Activated naive CD4-positive, alpha-beta T cell treated with anti-CD3 and anti-CD28 coated beads, Interleukin-2, amount 10 ng/mL, durations not matched to agents 7 days and 5 days (primary cell): ENCODE measurements around the gene DYNC2H1.
"Not testable (repeated sequence)": the region's sequence is repeated elsewhere in the genome, so short reads cannot be mapped to it uniquely, and the experiment has no call there.

Source experiments
- CTCF ChIA-PET: fragments of 350-600 bp; sonication (Branson Sonifier 250); formaldehyde crosslinking; loops from one replicate; lab custom pipeline; 2021; ENCODE audit warnings: antibody characterized with exemption; lab: Charles Lee
- DNase-seq: peaks from one replicate; pipeline ENCODE4 v3.0.0-alpha.2; 2020
- H3K27ac Mint-ChIP-seq: one replicate; pipeline ENCODE4 v1.8.0; 2021; ENCODE audit warnings: mild to moderate bottlenecking, moderate library complexity, mixed read lengths
- H3K27me3 Mint-ChIP-seq: one replicate; pipeline ENCODE4 v1.8.0; 2021; ENCODE audit warnings: mild to moderate bottlenecking, mixed read lengths
- H3K36me3 Mint-ChIP-seq: one replicate; pipeline ENCODE4 v1.8.0; 2021; ENCODE audit warnings: mixed read lengths
- H3K4me1 Mint-ChIP-seq: one replicate; pipeline ENCODE4 v1.8.0; 2021; ENCODE audit warnings: mixed read lengths
- H3K4me3 Mint-ChIP-seq: one replicate; pipeline ENCODE4 v1.8.0; 2021; ENCODE audit warnings: mild to moderate bottlenecking, moderate library complexity, mixed read lengths
- H3K9me3 Mint-ChIP-seq: one replicate; pipeline ENCODE4 v1.8.0; 2021; ENCODE audit warnings: mixed read lengths

DYNC2H1 gene

GRCh38 chr11:103091801-103092524 is 17.3 kb upstream of the DYNC2H1 start, which contains the start of gene DCUN1D5:
Gene DCUN1D5, minus strand, starts transcription at chr11:103092160. Its CDS starts 288 bp downstream, at chr11:103091872.
- peak within 1 kb of the TSS; percentile 93 for H3K27ac Mint-ChIP-seq
- CTCF ChIA-PET, result interaction anchor here (0.9 to 1.4 kb wide), 3 partner anchors 16 to 56 kb away, joined by 3 to 5 read pairs (median 4); partner anchors contain the start of gene DYNC2H1
- peaks cover 31% of the 10 kb centered on the region for H3K4me1 Mint-ChIP-seq
- peak within 1 kb of the TSS; percentile 76 for H3K4me3 Mint-ChIP-seq
- H3K36me3 Mint-ChIP-seq, result peaks cover 13% of the 10 kb centered on the region
- peak; percentile 98 for DNase-seq
- peaks cover 12% of the 10 kb centered on the region for H3K27me3 Mint-ChIP-seq
- H3K9me3 Mint-ChIP-seq, result no peaks in the 10 kb centered on the region

- Mint-ChIP-seq H3K4me3 (no peak overlapping the region), H3K36me3 (no peaks in the 10 kb centered on the region), H3K4me1 (peaks cover 4% of the 10 kb centered on the region), H3K9me3 (no peaks in the 10 kb centered on the region), H3K27ac (no peak overlapping the region), H3K27me3 (peaks cover 22% of the 10 kb centered on the region)
- DNase-seq, result no peak
- CTCF ChIA-PET, result no interaction called here
Observed at GRCh38 chr11:103097279-103097678, 11.9 kb upstream of the DYNC2H1 start.

DNA sequence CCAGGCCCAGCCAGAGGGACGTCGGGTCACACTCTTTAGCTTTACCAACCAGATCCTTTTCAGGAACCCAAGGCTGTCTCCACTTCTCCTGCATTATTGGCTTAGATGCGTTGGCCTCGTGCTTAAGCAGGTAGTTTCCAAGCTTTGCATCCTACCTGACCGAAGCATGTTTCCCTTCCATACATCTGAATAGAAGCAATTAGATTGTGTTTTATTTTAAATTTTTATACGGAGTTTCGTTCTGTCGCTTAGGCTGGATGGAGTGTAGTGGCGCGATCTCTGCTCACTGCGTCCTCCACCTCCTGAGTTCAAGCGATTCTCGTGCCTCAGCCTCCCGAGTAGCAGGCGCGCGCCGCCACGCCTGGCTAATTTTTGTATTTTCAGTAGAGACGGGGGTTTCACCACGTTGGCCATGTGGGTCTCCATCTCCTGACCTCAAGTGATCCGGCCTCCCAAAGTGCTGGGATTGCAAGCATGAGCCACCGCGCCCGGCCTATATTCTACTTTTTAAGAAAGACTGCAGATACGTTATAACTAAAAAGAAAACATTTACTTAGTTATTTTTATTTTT is 677 bp downstream of the DYNC2H1 start:
- H3K9me3 Mint-ChIP-seq, result no peaks in the 10 kb centered on the region
- CTCF ChIA-PET, result interaction anchor here (0.9 to 1.8 kb wide), 13 partner anchors 10 to 491 kb away, joined by 3 to 10 read pairs (median 3); partner anchors contain the start of gene DCUN1D5
- H3K4me1 Mint-ChIP-seq, result peaks cover 18% of the 10 kb centered on the region
- peak overlapping the region; percentile 93 for H3K4me3 Mint-ChIP-seq
- DNase-seq, result no peak
- peak overlapping the region; percentile 85 for H3K27ac Mint-ChIP-seq
- H3K27me3 Mint-ChIP-seq, result peaks cover 15% of the 10 kb centered on the region
- H3K36me3 Mint-ChIP-seq, result no peaks in the 10 kb centered on the region

DNA sequence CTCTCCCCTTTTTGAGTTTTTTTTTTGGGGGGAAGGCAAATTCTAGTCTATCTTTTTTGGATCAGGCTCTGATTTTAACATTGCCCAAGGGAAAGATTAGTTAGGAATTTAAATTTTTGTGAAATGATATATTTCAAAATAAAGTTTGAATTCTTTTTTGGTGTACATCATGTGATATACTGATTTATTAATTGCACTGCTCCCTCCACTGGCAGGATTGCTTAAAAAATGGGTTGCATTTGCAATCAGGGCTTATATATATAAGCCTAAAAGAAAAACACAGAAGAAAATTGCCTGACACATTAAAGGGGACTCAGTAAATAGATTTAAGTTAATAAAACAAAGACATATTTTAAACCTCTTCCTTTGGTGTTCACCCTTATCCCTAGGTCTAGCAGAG is 1.2 kb downstream of the DYNC2H1 start:
- no peak overlapping the region for H3K27ac Mint-ChIP-seq
- H3K9me3 Mint-ChIP-seq, result no peaks in the 10 kb centered on the region
- peaks cover 18% of the 10 kb centered on the region for H3K4me1 Mint-ChIP-seq
- H3K36me3 Mint-ChIP-seq, result no peaks in the 10 kb centered on the region
- peaks cover 15% of the 10 kb centered on the region for H3K27me3 Mint-ChIP-seq
- no peak for DNase-seq
- CTCF ChIA-PET, result no interaction called here
- no peak overlapping the region for H3K4me3 Mint-ChIP-seq

- H3K4me3 Mint-ChIP-seq, result no peak overlapping the region
- CTCF ChIA-PET, result no interaction called here
Observed at GRCh38 chr11:103111400-103111799, 2.2 kb downstream of the DYNC2H1 start.

DNA sequence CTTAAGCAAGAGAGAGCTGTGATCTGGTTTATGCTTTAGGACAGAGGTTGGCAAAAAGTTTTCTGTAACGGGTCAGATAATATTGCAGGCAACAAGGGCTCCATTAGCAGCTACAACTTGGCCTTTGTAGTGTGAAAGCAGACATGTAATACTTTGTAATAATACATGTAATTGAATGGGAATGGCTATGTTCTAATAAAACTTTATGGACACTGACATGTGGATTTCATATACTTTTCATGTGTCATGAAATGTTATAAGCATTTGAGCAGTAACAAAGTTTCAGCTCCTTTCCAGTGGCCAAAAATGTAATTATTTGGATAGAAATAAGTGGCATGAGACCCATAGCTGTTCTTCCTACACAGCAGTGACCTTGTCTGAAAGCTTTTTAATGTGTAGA is 3.1 kb downstream of the DYNC2H1 start:
- peaks cover 15% of the 10 kb centered on the region for H3K27me3 Mint-ChIP-seq
- H3K27ac Mint-ChIP-seq, result no peak overlapping the region
- H3K9me3 Mint-ChIP-seq, result no peaks in the 10 kb centered on the region
- no peaks in the 10 kb centered on the region for H3K36me3 Mint-ChIP-seq
- CTCF ChIA-PET, result interaction anchor here (0.6 kb wide), 1 partner anchor 836 kb away, joined by 3 read pairs; no protein-coding TSS in a partner anchor
- no peak for DNase-seq
- H3K4me3 Mint-ChIP-seq, result no peak overlapping the region
- peaks cover 18% of the 10 kb centered on the region for H3K4me1 Mint-ChIP-seq

More at GRCh38 chr11:103111400-103111799, 2.2 kb downstream of the DYNC2H1 start:
- Mint-ChIP-seq H3K4me1 (peaks cover 18% of the 10 kb centered on the region), H3K9me3 (no peaks in the 10 kb centered on the region), H3K27ac (no peak overlapping the region), H3K27me3 (peaks cover 15% of the 10 kb centered on the region), H3K36me3 (no peaks in the 10 kb centered on the region)
- no peak for DNase-seq

GRCh38 chr11:103114836-103115235 is 5.6 kb downstream of the DYNC2H1 start:
- no peak overlapping the region for H3K27ac Mint-ChIP-seq
- no peaks in the 10 kb centered on the region for H3K9me3 Mint-ChIP-seq
- peaks cover 6% of the 10 kb centered on the region for H3K4me1 Mint-ChIP-seq
- no peaks in the 10 kb centered on the region for H3K36me3 Mint-ChIP-seq
- CTCF ChIA-PET, result no interaction called here
- H3K27me3 Mint-ChIP-seq, result peaks cover 6% of the 10 kb centered on the region
- DNase-seq, result no peak
- no peak overlapping the region for H3K4me3 Mint-ChIP-seq

DNA sequence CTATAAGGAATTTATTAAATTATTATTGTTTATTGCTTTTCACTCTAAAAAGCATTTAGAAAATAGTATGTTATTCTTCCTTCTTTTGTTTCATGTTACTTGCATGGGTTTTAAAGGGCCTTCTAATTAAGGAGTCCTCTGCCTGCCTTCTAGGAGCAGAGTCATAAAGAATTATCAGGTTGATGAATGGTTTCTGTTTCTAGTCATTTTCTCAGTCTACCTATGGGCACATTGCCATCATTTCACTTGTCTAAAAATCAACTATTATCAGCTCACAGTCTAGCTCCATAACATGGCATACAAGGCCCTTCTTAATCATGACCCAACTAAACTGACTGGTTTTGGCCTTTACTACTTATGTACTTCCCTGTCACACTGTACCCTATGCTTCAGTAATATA is 16.2 kb downstream of the DYNC2H1 start:
- no peaks in the 10 kb centered on the region for H3K27me3 Mint-ChIP-seq
- H3K36me3 Mint-ChIP-seq, result no peaks in the 10 kb centered on the region
- no peaks in the 10 kb centered on the region for H3K4me1 Mint-ChIP-seq
- H3K4me3 Mint-ChIP-seq, result no peak overlapping the region
- DNase-seq, result no peak
- no peak overlapping the region for H3K27ac Mint-ChIP-seq
- no peaks in the 10 kb centered on the region for H3K9me3 Mint-ChIP-seq
- CTCF ChIA-PET, result no interaction called here

DNA sequence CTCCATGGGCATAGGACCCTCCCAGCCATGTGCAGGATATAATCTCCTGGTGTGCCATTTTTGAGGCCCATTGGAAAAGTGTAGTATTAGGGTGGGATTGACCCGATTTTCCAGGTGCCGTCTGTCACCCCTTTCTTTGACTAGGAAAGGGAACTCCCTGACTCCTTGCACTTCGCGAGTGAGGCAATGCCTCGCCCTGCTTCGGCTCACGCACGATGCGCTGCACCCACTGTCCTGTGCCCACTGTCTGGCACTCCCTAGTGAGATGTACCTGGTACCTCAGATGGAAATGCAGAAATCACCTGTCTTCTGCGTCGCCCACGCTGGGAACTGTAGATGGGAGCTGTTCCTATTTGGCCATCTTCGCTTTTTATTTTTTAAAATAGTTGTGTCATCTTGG is 32.8 kb downstream of the DYNC2H1 start:
- CTCF ChIA-PET, H3K9me3 Mint-ChIP-seq, DNase-seq, H3K4me1 Mint-ChIP-seq, H3K27me3 Mint-ChIP-seq, H3K4me3 Mint-ChIP-seq, H3K27ac Mint-ChIP-seq, H3K36me3 Mint-ChIP-seq: not testable (repeated sequence)

DNA sequence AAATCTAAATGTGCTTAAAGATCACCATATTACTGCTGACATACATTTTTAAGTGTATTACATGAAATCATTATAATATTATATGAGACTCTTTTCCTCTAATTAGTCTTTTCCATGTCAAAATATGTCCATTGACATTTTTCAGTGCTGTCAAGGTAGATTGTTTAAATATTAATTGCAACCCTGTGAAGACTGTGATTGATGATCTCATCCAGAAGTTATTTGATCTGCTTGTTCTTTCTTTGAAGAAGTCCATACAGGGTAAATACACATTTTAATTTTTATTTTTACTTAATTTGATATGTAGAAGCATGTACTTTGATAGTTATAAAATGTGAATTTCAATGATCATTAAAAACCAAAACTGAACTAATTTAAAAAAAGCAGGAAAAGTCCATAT is 38.4 kb downstream of the DYNC2H1 start:
- Mint-ChIP-seq H3K9me3 (no peaks in the 10 kb centered on the region), H3K27ac (no peak overlapping the region), H3K4me3 (no peak overlapping the region), H3K4me1 (no peaks in the 10 kb centered on the region), H3K36me3 (no peaks in the 10 kb centered on the region), H3K27me3 (no peaks in the 10 kb centered on the region)
- DNase-seq, result no peak
- CTCF ChIA-PET, result no interaction called here

- Mint-ChIP-seq H3K27me3 (no peaks in the 10 kb centered on the region), H3K36me3 (no peaks in the 10 kb centered on the region), H3K4me3 (no peak overlapping the region), H3K9me3 (no peaks in the 10 kb centered on the region), H3K4me1 (no peaks in the 10 kb centered on the region), H3K27ac (no peak overlapping the region)
- CTCF ChIA-PET, result no interaction called here
- no peak for DNase-seq
Observed at GRCh38 chr11:103157542-103157941, 48.3 kb downstream of the DYNC2H1 start.

DNA sequence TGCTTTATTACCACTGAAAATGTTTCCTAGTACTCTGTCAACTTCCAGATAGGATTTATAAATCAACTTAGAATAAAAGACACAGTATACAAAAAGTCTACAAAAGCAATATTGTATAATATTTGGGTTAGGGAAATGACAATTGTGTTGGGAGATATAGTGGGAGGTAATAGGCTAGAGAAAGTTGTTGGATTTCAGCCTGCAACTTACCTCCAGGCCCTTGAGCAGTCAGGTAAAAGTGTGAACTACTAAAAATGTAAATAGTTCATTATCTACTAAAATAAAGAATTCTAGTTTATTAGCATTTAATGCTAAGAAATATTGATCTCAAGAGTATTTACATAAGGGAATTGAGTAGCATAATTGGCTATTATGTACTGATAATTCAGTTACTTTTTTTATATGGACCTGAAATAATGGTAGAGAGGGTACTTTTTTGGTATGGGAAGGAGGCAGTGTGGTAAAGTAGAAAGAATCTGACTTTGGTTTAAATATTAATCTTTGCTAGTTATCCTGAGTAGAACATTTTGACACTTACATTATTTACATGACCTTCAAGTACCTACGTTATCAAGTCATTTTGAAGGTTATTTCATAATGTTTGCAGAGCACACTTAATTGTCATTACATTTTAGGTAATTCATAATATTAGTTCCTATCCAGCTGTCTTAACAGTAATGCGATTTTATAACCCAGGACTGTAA is 55.0 kb downstream of the DYNC2H1 start:
- Mint-ChIP-seq H3K9me3 (no peaks in the 10 kb centered on the region), H3K27ac (no peak overlapping the region), H3K27me3 (no peaks in the 10 kb centered on the region), H3K4me1 (no peaks in the 10 kb centered on the region), H3K36me3 (no peaks in the 10 kb centered on the region), H3K4me3 (no peak overlapping the region)
- CTCF ChIA-PET, result no interaction called here
- DNase-seq, result no peak

- H3K9me3 Mint-ChIP-seq, result no peaks in the 10 kb centered on the region
Observed at GRCh38 chr11:103167166-103167565, 57.9 kb downstream of the DYNC2H1 start.

GRCh38 chr11:103170865-103171264 is 61.6 kb downstream of the DYNC2H1 start:
- Mint-ChIP-seq H3K9me3 (no peaks in the 10 kb centered on the region), H3K27me3 (no peaks in the 10 kb centered on the region), H3K4me1 (no peaks in the 10 kb centered on the region), H3K36me3 (no peaks in the 10 kb centered on the region), H3K4me3 (no peak overlapping the region), H3K27ac (no peak overlapping the region)
- DNase-seq, result no peak
- CTCF ChIA-PET, result no interaction called here

More at GRCh38 chr11:103167166-103167565, 57.9 kb downstream of the DYNC2H1 start:
- H3K36me3 Mint-ChIP-seq, result no peaks in the 10 kb centered on the region
- H3K4me1 Mint-ChIP-seq, result no peaks in the 10 kb centered on the region
- CTCF ChIA-PET, result no interaction called here
- no peaks in the 10 kb centered on the region for H3K27me3 Mint-ChIP-seq
- no peak for DNase-seq
- no peak overlapping the region for H3K27ac Mint-ChIP-seq
- H3K4me3 Mint-ChIP-seq, result no peak overlapping the region
